Right atrium auricular region (tissue), 2 donors: ENCODE data around the gene JAML. TPM values are rescaled to one million over a fixed set of nuclear protein-coding genes. Genes with fewer than 3 reads are reported as not detected.

ENCODE experiments used
- DNase-seq: peaks from one replicate; pipeline ENCODE4 v3.0.0-alpha.2; 2019; ENCODE audit warnings: low spot score
- H3K27ac ChIP-seq, 2 donors: fragments of 200-600 bp; sonication (generic); 1 replicate in 1 of 2; 2 replicates in 1 of 2; pipeline ENCODE4 v1.5.1; 2016 to 2019
- H3K27me3 ChIP-seq, 2 donors: fragments of 200-600 bp; sonication (generic); one replicate each; pipeline versions ENCODE4 v1.5.1 to v1.6.0; 2017 to 2019
- H3K36me3 ChIP-seq: fragments of 200-600 bp; sonication (generic); one replicate; pipeline ENCODE4 v1.5.1; 2016
- H3K4me1 ChIP-seq, 2 donors: fragments of 200-600 bp; sonication (generic); one replicate each; pipeline versions ENCODE4 v1.5.1 to v1.6.0; 2017 to 2019
- H3K4me3 ChIP-seq, 2 donors: fragments of 200-600 bp; sonication (generic); 1 replicate in 1 of 2; 2 replicates in 1 of 2; pipeline ENCODE4 v1.5.1; 2017 to 2019; ENCODE audit warnings: mild to moderate bottlenecking in 1 of 2, moderate library complexity in 1 of 2
- H3K9me3 ChIP-seq, 2 donors: fragments of 200-600 bp; sonication (generic); one replicate each; pipeline ENCODE4 v1.5.1; 2019
- CTCF ChIP-seq, 2 donors: fragments of 200-600 bp; sonication (generic); IDR thresholded peaks; one replicate each; pipeline ENCODE4 v1.5.1; 2019; ENCODE audit warnings: antibody characterized with exemption in 2 of 2
- total RNA-seq, 2 donors: library from RNA; depleted of rRNA; stranded (reverse); fragments of >200 nt; gene quantifications; one replicate each; pipeline ENCODE4 v1.1.0, GENCODE V29; 2016

The JAML gene
- total RNA-seq, 2 donors from 2014 or later: 0.48 to 2.2 TPM

GRCh38 chr11:118167253-118167652, 57.6 kb downstream of the JAML start:
- Histone ChIP-seq H3K36me3 (no peaks in the 10 kb centered on the region), H3K9me3 (no peaks in the 10 kb centered on the region), H3K27ac (no peak overlapping the region), H3K4me1 (peaks cover 0 to 18% of the 10 kb centered on the region in 2 donors), H3K27me3 (no peaks in the 10 kb centered on the region), H3K4me3 (no peak overlapping the region)
- TF ChIP-seq CTCF (IDR thresholded peaks at IDR 0.05): no peak
- DNase-seq: no peak

- Histone ChIP-seq H3K27ac (no peak overlapping the region), H3K27me3 (no peaks in the 10 kb centered on the region), H3K36me3 (no peaks in the 10 kb centered on the region), H3K4me3 (no peak overlapping the region), H3K4me1 (peaks cover 0 to 14% of the 10 kb centered on the region in 2 donors), H3K9me3 (no peaks in the 10 kb centered on the region)
- no peak for DNase-seq
- no peak for TF ChIP-seq CTCF (IDR thresholded peaks at IDR 0.05)
These were observed 58.2 kb downstream of the JAML start for GRCh38 chr11:118166641-118167040.

- H3K27me3 ChIP-seq: no peaks in the 10 kb centered on the region
- no peak for TF ChIP-seq CTCF (IDR thresholded peaks at IDR 0.05)
- H3K4me3 ChIP-seq: no peak overlapping the region
- H3K4me1 ChIP-seq: peaks cover 0 to 3% of the 10 kb centered on the region in 2 donors
- H3K9me3 ChIP-seq: no peaks in the 10 kb centered on the region
- no peak for DNase-seq
- H3K27ac ChIP-seq: no peak overlapping the region
- H3K36me3 ChIP-seq: no peaks in the 10 kb centered on the region
These were observed 59.9 kb downstream of the JAML start for GRCh38 chr11:118164885-118165284.

GRCh38 chr11:118163494-118163893, 61.3 kb downstream of the JAML start:
- no peak overlapping the region for H3K4me3 ChIP-seq
- no peak for TF ChIP-seq CTCF (IDR thresholded peaks at IDR 0.05)
- H3K27ac ChIP-seq: no peak overlapping the region
- no peaks in the 10 kb centered on the region for H3K9me3 ChIP-seq
- H3K4me1 ChIP-seq: peaks cover 0 to 3% of the 10 kb centered on the region in 2 donors
- no peaks in the 10 kb centered on the region for H3K27me3 ChIP-seq
- DNase-seq: no peak
- no peaks in the 10 kb centered on the region for H3K36me3 ChIP-seq

- Histone ChIP-seq H3K9me3 (no peaks in the 10 kb centered on the region), H3K36me3 (no peaks in the 10 kb centered on the region), H3K27me3 (no peaks in the 10 kb centered on the region), H3K4me3 (no peak overlapping the region), H3K27ac (no peak overlapping the region), H3K4me1 (peaks cover 0 to 3% of the 10 kb centered on the region in 2 donors)
- DNase-seq: no peak
- no peak for TF ChIP-seq CTCF (IDR thresholded peaks at IDR 0.05)
These were observed 62.0 kb downstream of the JAML start for GRCh38 chr11:118162846-118163245.

GRCh38 chr11:118161786-118162185, 63.0 kb downstream of the JAML start:
- H3K27me3 ChIP-seq: no peaks in the 10 kb centered on the region
- DNase-seq: no peak

More at GRCh38 chr11:118161786-118162185, 63.0 kb downstream of the JAML start:
- Histone ChIP-seq H3K4me1 (peaks cover 0 to 3% of the 10 kb centered on the region in 2 donors), H3K9me3 (no peaks in the 10 kb centered on the region), H3K36me3 (no peaks in the 10 kb centered on the region), H3K4me3 (no peak overlapping the region), H3K27ac (no peak overlapping the region)
- no peak for TF ChIP-seq CTCF (IDR thresholded peaks at IDR 0.05)
